K562 (cell line): Measurements from ENCODE around the gene SH3PXD2B. TPM values are rescaled to one million over a fixed set of nuclear protein-coding genes. Genes with fewer than 3 reads are reported as not detected.

Experiments
- JUN ChIP-seq, 2 experiments: sonication (generic) in 1 of 2; formaldehyde crosslinking in 1 of 2; IDR thresholded peaks; 2 replicates each; pipeline versions ENCODE4 v1.6.1 to v1.8.0; 2012 to 2022; ENCODE audit warnings: borderline replicate concordance in 2 of 2, mild to moderate bottlenecking in 2 of 2, improper control_type of control experiment in 1 of 2, low read depth in 1 of 2, low read length in 1 of 2, missing genetic modification reagents in 1 of 2
- MBD2 ChIP-seq: sonication (generic); IDR thresholded peaks from 2 replicates; pipeline ENCODE4 v1.6.1; 2016; ENCODE audit warnings: low read depth, borderline replicate concordance
- MYC ChIP-seq, 2 experiments: fragments of 250-450 bp in 1 of 2; sonication (Bioruptor Pico) in 1 of 2; IDR thresholded peaks; 2 replicates each; pipeline versions ENCODE4 v1.5.1 to v1.6.1; 2012 to 2021; ENCODE audit warnings: low read depth in 2 of 2, borderline replicate concordance in 1 of 2, improper control_type of control experiment in 1 of 2, low read length in 1 of 2, mild to moderate bottlenecking in 1 of 2, moderate library complexity in 1 of 2
- PML ChIP-seq: IDR thresholded peaks from 2 replicates; pipeline ENCODE4 v1.6.1; 2012; ENCODE audit warnings: low read length, inconsistent platforms
- SIX5 ChIP-seq, 2 experiments: IDR thresholded peaks; 2 replicates each; pipeline ENCODE4 v1.6.1; 2011; ENCODE audit warnings: low read length in 2 of 2, borderline replicate concordance in 1 of 2, low read depth in 1 of 2, mild to moderate bottlenecking in 1 of 2, moderate library complexity in 1 of 2; ENCODE audit not compliant: insufficient read depth in 1 of 2
- SRSF1 ChIP-seq: fragments of 200-400 bp; formaldehyde crosslinking; IDR thresholded peaks from 2 replicates; pipeline ENCODE4 v1.6.1; 2017; ENCODE audit warnings: mild to moderate bottlenecking, low read depth, low read length, moderate library complexity
- ZKSCAN8 ChIP-seq: fragments of 200-800 bp; sonication (Bioruptor generic); IDR thresholded peaks from 2 replicates; pipeline ENCODE4 v1.6.1; 2016; ENCODE audit warnings: missing genetic modification characterization, missing compliant biosample characterization
- polyA plus RNA-seq, 8 experiments: library from polyadenylated mRNA; depleted of rRNA in 4 of 8; stranded (reverse) in 5 of 8; unstranded in 3 of 8; fragments of >200 nt; fragmentation: Nextera tagmentation in 2 of 8; fragmentation: Illumina TruSeq in 1 of 8; extraction: Ambion mirVana in 2 of 8; extraction: Trizol in 1 of 8; gene quantifications; 2 replicates each; pipeline versions ENCODE4 v1.2.1 to v1.2.3, GENCODE V29; 2011 to 2014; ENCODE audit warnings: inconsistent platforms in 1 of 8, missing spikeins in 1 of 8
- total RNA-seq, 7 experiments: library from RNA; depleted of rRNA in 6 of 7; stranded (reverse); fragments of >200 nt in 6 of 7; fragmentation: Illumina TruSeq in 2 of 7; extraction: Trizol in 2 of 7; gene quantifications; 2 replicates each; pipeline versions ENCODE4 v1.2.1 to v1.2.3, GENCODE V29; 2011 to 2021; ENCODE audit warnings: low replicate concordance in 1 of 7
- TF ChIP-seq, protein P1 (sequence below): fragments of 450-650 bp; formaldehyde crosslinking; IDR thresholded peaks from 2 replicates; pipeline ENCODE4 v1.4.0; 2022; ENCODE audit warnings: missing genetic modification characterization
- TF ChIP-seq, protein P2 (sequence below): fragments of 200-800 bp; sonication (Bioruptor generic); IDR thresholded peaks from 2 replicates; pipeline ENCODE4 v1.6.1; 2016; ENCODE audit warnings: missing genetic modification characterization, missing compliant biosample characterization
- TF ChIP-seq, protein P3 (sequence below), 2 experiments: fragments of 150-350 bp in 1 of 2; IDR thresholded peaks; 2 replicates each; pipeline ENCODE4 v1.6.1; 2012 to 2016; ENCODE audit warnings: low read depth in 2 of 2, low read length in 2 of 2, mild to moderate bottlenecking in 1 of 2, moderate library complexity in 1 of 2
- TF ChIP-seq, protein P4 (sequence below): fragments of 200-800 bp; sonication (Bioruptor generic); IDR thresholded peaks from 2 replicates; pipeline ENCODE4 v1.6.1; 2017; ENCODE audit warnings: missing genetic modification characterization, missing compliant biosample characterization

SH3PXD2B gene
- total and polyA plus RNA-seq, 9 of the 15 experiments (the other 6 are each of a cell fraction or from before 2014, with no cell fraction given): 0.04 to 0.66 (median 0.19) TPM

DNA sequence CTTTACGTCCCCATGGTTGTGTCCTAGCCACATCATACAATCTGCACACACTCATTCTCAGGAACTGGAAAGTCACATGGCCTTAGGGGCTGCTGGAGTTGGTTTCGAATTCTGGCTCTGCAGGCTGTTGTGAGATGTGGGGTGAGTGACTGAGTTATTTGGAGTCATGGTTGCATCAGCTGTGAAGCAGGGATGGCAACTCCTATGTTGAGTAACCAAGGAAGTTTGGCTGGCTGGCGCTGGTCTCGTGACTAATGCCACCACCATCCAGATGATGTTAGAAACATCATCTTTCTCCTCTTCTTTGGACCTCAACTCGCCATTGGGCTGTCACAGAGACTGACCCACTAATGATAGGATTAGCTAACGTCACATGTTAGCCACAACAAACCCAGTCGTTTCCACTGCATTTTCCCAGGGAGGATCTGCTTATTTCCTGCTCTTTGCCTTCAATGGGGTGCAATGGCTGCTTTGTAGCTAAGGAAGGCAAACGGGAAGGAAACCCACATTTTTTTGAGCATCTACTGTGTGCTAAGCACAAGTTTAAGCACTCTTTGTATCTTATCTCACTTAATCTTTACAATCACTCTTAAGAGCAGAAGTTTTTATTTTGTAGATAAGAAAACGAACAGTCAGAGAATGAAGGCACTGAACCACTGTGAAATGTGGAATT is 92.6 kb downstream of the SH3PXD2B start (continued):
- no peak for TF ChIP-seq SRSF1
- peak; percentile 21; the same call in 1 of the 2 replicates for TF ChIP-seq MYC (IDR thresholded peaks at IDR 0.05; ENCODE audit: low read depth, low read length)
- no peak for TF ChIP-seq MYC (CRISPR knock-in tag; IDR thresholded peaks at IDR 0.05; ENCODE audit: borderline replicate concordance, low read depth)
- no peak for TF ChIP-seq MBD2
- TF ChIP-seq PML: no peak
- TF ChIP-seq, protein P1, sequence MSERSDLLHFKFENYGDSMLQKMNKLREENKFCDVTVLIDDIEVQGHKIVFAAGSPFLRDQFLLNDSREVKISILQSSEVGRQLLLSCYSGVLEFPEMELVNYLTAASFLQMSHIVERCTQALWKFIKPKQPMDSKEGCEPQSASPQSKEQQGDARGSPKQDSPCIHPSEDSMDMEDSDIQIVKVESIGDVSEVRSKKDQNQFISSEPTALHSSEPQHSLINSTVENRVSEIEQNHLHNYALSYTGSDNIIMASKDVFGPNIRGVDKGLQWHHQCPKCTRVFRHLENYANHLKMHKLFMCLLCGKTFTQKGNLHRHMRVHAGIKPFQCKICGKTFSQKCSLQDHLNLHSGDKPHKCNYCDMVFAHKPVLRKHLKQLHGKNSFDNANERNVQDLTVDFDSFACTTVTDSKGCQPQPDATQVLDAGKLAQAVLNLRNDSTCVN (CRISPR knock-in tag): no peak
- TF ChIP-seq, protein P2, sequence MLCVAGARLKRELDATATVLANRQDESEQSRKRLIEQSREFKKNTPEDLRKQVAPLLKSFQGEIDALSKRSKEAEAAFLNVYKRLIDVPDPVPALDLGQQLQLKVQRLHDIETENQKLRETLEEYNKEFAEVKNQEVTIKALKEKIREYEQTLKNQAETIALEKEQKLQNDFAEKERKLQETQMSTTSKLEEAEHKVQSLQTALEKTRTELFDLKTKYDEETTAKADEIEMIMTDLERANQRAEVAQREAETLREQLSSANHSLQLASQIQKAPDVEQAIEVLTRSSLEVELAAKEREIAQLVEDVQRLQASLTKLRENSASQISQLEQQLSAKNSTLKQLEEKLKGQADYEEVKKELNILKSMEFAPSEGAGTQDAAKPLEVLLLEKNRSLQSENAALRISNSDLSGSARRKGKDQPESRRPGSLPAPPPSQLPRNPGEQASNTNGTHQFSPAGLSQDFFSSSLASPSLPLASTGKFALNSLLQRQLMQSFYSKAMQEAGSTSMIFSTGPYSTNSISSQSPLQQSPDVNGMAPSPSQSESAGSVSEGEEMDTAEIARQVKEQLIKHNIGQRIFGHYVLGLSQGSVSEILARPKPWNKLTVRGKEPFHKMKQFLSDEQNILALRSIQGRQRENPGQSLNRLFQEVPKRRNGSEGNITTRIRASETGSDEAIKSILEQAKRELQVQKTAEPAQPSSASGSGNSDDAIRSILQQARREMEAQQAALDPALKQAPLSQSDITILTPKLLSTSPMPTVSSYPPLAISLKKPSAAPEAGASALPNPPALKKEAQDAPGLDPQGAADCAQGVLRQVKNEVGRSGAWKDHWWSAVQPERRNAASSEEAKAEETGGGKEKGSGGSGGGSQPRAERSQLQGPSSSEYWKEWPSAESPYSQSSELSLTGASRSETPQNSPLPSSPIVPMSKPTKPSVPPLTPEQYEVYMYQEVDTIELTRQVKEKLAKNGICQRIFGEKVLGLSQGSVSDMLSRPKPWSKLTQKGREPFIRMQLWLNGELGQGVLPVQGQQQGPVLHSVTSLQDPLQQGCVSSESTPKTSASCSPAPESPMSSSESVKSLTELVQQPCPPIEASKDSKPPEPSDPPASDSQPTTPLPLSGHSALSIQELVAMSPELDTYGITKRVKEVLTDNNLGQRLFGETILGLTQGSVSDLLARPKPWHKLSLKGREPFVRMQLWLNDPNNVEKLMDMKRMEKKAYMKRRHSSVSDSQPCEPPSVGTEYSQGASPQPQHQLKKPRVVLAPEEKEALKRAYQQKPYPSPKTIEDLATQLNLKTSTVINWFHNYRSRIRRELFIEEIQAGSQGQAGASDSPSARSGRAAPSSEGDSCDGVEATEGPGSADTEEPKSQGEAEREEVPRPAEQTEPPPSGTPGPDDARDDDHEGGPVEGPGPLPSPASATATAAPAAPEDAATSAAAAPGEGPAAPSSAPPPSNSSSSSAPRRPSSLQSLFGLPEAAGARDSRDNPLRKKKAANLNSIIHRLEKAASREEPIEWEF (CRISPR knock-in tag): no peak
- TF ChIP-seq, protein P3, sequence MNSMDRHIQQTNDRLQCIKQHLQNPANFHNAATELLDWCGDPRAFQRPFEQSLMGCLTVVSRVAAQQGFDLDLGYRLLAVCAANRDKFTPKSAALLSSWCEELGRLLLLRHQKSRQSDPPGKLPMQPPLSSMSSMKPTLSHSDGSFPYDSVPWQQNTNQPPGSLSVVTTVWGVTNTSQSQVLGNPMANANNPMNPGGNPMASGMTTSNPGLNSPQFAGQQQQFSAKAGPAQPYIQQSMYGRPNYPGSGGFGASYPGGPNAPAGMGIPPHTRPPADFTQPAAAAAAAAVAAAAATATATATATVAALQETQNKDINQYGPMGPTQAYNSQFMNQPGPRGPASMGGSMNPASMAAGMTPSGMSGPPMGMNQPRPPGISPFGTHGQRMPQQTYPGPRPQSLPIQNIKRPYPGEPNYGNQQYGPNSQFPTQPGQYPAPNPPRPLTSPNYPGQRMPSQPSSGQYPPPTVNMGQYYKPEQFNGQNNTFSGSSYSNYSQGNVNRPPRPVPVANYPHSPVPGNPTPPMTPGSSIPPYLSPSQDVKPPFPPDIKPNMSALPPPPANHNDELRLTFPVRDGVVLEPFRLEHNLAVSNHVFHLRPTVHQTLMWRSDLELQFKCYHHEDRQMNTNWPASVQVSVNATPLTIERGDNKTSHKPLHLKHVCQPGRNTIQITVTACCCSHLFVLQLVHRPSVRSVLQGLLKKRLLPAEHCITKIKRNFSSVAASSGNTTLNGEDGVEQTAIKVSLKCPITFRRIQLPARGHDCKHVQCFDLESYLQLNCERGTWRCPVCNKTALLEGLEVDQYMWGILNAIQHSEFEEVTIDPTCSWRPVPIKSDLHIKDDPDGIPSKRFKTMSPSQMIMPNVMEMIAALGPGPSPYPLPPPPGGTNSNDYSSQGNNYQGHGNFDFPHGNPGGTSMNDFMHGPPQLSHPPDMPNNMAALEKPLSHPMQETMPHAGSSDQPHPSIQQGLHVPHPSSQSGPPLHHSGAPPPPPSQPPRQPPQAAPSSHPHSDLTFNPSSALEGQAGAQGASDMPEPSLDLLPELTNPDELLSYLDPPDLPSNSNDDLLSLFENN (IDR thresholded peaks at IDR 0.05; ENCODE audit: low read depth in 2 of 2, low read length in 2 of 2): no peak
- TF ChIP-seq, protein P4, sequence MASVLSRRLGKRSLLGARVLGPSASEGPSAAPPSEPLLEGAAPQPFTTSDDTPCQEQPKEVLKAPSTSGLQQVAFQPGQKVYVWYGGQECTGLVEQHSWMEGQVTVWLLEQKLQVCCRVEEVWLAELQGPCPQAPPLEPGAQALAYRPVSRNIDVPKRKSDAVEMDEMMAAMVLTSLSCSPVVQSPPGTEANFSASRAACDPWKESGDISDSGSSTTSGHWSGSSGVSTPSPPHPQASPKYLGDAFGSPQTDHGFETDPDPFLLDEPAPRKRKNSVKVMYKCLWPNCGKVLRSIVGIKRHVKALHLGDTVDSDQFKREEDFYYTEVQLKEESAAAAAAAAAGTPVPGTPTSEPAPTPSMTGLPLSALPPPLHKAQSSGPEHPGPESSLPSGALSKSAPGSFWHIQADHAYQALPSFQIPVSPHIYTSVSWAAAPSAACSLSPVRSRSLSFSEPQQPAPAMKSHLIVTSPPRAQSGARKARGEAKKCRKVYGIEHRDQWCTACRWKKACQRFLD: peak; percentile 65; the same call in 1 of the 2 replicates
- no peak for TF ChIP-seq JUN (IDR thresholded peaks at IDR 0.05; ENCODE audit: borderline replicate concordance, low read depth, low read length)
- no peak for TF ChIP-seq JUN (CRISPR knock-in tag; IDR thresholded peaks at IDR 0.05; ENCODE audit: borderline replicate concordance)
- peak; percentile 44; the same call in 1 of the 2 replicates for TF ChIP-seq ZKSCAN8 (CRISPR knock-in tag)
- no peak for TF ChIP-seq SIX5 (IDR thresholded peaks at IDR 0.05; ENCODE audit: borderline replicate concordance in 1 of 2, insufficient read depth in 1 of 2, low read depth in 1 of 2, low read length in 2 of 2)
